MCF 10A (cell line): ENCODE results near the gene CD247. TPM values are rescaled to one million over a fixed set of nuclear protein-coding genes. Genes with fewer than 3 reads are reported as not detected.
A peak's percentile ranks its signal among the peaks of the same experiment; 100 is the strongest.

Source experiments
- BruUV-seq: library from RNA; stranded (reverse); fragments of 400-500 nt; replicated peaks from 2 replicates; lab custom pipeline; 2021; lab: Mats Ljungman, UMichigan
- CTCF ChIA-PET: fragments of 300-600 bp; sonication (Branson Sonifier 250); formaldehyde crosslinking; extraction: SDS; loops from one replicate; lab custom pipeline; 2021; ENCODE audit warnings: antibody characterized with exemption, inconsistent platforms; lab: Yijun Ruan, JAX
- POLR2A ChIA-PET: fragments of 300-600, 350-650 bp; sonication (Branson Sonifier 250); formaldehyde crosslinking; extraction: SDS; loops from one replicate; lab custom pipeline; 2020; ENCODE audit warnings: antibody characterized with exemption, inconsistent platforms; lab: Yijun Ruan, JAX
- DNase-seq: peaks from one replicate; pipeline ENCODE4 v3.0.0-alpha.2; 2018; ENCODE audit not compliant: unreplicated experiment
- H3K27ac Mint-ChIP-seq: one replicate; pipeline ENCODE4 v1.8.0; 2022; ENCODE audit warnings: mild to moderate bottlenecking, low read depth, mixed read lengths; ENCODE audit not compliant: unreplicated experiment
- H3K27me3 Mint-ChIP-seq: one replicate; pipeline ENCODE4 v1.8.0; 2022; ENCODE audit warnings: mixed read lengths; ENCODE audit not compliant: insufficient read depth, unreplicated experiment
- H3K36me3 Mint-ChIP-seq: one replicate; pipeline ENCODE4 v1.8.0; 2022; ENCODE audit warnings: mild to moderate bottlenecking, moderate library complexity, mixed read lengths; ENCODE audit not compliant: insufficient read depth, unreplicated experiment
- H3K4me1 Mint-ChIP-seq: one replicate; pipeline ENCODE4 v1.8.0; 2022; ENCODE audit warnings: mixed read lengths; ENCODE audit not compliant: insufficient read depth, unreplicated experiment
- H3K4me3 Mint-ChIP-seq: one replicate; pipeline ENCODE4 v1.8.0; 2022; ENCODE audit warnings: mild to moderate bottlenecking, moderate library complexity, mixed read lengths; ENCODE audit not compliant: unreplicated experiment
- H3K9me3 Mint-ChIP-seq: one replicate; pipeline ENCODE4 v1.8.0; 2022; ENCODE audit warnings: mixed read lengths; ENCODE audit not compliant: unreplicated experiment
- intact Hi-C: fragments of 100-400 bp; cut with micrococcal nuclease; formaldehyde crosslinking; loops from 2 replicates; pipeline ENCODE4 v1.14.1; 2022
- total RNA-seq: library from RNA; stranded (reverse); gene quantifications from 2 replicates; pipeline ENCODE4 v1.2.3, GENCODE V29; 2022
- TF ChIP-seq, protein P1 (sequence below): fragments of 200-600 bp; IDR thresholded peaks from one replicate; pipeline ENCODE4 v1.8.0; 2022; ENCODE audit warnings: antibody characterized with exemption, mild to moderate bottlenecking; ENCODE audit not compliant: unreplicated experiment

Gene CD247
- total RNA-seq, 1 experiment from 2014 or later: not detected

GRCh38 chr1:167400359-167400953, 117.9 kb downstream of the CD247 start:
- POLR2A ChIA-PET: interaction anchor here (0.6 to 1.2 kb wide), 3 partner anchors 132 to 153 kb away, joined by 3 to 5 read pairs (median 3); partner anchors contain the start of gene CREG1
- H3K4me3 Mint-ChIP-seq: no peak overlapping the region
- peaks cover 6% of the 10 kb centered on the region for H3K4me1 Mint-ChIP-seq
- H3K27ac Mint-ChIP-seq: peak overlapping the region; percentile 31
- TF ChIP-seq, protein P1, sequence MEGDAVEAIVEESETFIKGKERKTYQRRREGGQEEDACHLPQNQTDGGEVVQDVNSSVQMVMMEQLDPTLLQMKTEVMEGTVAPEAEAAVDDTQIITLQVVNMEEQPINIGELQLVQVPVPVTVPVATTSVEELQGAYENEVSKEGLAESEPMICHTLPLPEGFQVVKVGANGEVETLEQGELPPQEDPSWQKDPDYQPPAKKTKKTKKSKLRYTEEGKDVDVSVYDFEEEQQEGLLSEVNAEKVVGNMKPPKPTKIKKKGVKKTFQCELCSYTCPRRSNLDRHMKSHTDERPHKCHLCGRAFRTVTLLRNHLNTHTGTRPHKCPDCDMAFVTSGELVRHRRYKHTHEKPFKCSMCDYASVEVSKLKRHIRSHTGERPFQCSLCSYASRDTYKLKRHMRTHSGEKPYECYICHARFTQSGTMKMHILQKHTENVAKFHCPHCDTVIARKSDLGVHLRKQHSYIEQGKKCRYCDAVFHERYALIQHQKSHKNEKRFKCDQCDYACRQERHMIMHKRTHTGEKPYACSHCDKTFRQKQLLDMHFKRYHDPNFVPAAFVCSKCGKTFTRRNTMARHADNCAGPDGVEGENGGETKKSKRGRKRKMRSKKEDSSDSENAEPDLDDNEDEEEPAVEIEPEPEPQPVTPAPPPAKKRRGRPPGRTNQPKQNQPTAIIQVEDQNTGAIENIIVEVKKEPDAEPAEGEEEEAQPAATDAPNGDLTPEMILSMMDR: no peak
- no peak for DNase-seq
- intact Hi-C loops: loop anchor here (2.0 kb wide), 1 partner anchor 334 kb away; no protein-coding TSS in a partner anchor
- no peaks in the 10 kb centered on the region for H3K27me3 Mint-ChIP-seq
- H3K36me3 Mint-ChIP-seq: peaks cover 37% of the 10 kb centered on the region
- H3K9me3 Mint-ChIP-seq: no peaks in the 10 kb centered on the region
- CTCF ChIA-PET: interaction anchor here (0.7 to 5.6 kb wide), 44 partner anchors 9 to 490 kb away, joined by 3 to 84 read pairs (median 5); partner anchors contain the start of gene STYXL2
- no TSS peak for BruUV-seq

GRCh38 chr1:167392200-167392696, 126.1 kb downstream of the CD247 start:
- no TSS peak for BruUV-seq
- Mint-ChIP-seq H3K4me3 (no peak overlapping the region), H3K27ac (no peak overlapping the region), H3K4me1 (no peaks in the 10 kb centered on the region), H3K27me3 (no peaks in the 10 kb centered on the region), H3K36me3 (peaks cover 12% of the 10 kb centered on the region), H3K9me3 (no peaks in the 10 kb centered on the region)
- intact Hi-C loops: no loop called here
- ChIA-PET POLR2A (no interaction called here), CTCF (interaction anchor here (0.6 to 4.3 kb wide), 9 partner anchors 10 to 414 kb away, joined by 3 to 24 read pairs (median 3); no protein-coding TSS in a partner anchor)
- TF ChIP-seq, protein P1: no peak
- no peak for DNase-seq

- no peak for DNase-seq
- Mint-ChIP-seq H3K4me3 (no peak overlapping the region), H3K27me3 (no peaks in the 10 kb centered on the region), H3K9me3 (no peaks in the 10 kb centered on the region), H3K27ac (no peak overlapping the region), H3K36me3 (peaks cover 12% of the 10 kb centered on the region), H3K4me1 (no peaks in the 10 kb centered on the region)
- TF ChIP-seq, protein P1: no peak
- CTCF ChIA-PET: interaction anchor here (0.9 to 3.0 kb wide), 3 partner anchors 13 to 122 kb away, joined by 3 to 16 read pairs (median 4); no protein-coding TSS in a partner anchor
- intact Hi-C loops: no loop called here
- no TSS peak for BruUV-seq
- POLR2A ChIA-PET: no interaction called here
Observed at GRCh38 chr1:167388976-167389375, 129.4 kb downstream of the CD247 start.

DNA sequence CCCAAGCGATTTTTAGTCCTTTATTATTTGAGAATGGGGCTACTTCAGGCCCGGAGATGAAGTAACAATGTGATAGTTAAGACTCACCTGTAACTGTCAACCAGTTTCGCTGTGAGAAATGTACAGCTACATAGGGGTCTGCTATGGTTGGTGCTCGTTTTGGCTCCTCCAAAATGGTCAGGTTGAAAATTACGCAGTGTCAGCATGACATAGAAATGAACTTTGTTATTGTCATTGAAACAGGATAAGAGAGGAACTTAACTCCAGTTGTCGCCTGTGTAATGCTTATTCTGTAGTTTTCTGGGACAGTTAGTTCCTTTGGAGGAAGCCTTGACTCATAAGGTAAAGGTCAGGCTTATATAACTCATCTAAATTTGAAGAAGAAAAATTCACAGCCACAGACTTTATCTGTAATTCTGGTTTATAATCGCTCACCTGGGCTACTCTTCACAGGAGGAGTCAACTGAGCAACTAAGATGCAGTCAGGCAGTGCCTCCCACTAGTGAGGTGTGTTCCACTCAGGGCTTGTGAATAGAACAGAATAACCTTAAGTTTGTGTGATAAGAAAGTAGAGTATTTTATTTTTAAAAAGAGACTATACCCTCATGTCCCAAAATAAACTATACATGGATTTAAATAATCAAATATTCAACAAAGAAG, 130.9 kb downstream of the CD247 start:
- H3K36me3 Mint-ChIP-seq: peaks cover 17% of the 10 kb centered on the region
- no TSS peak for BruUV-seq
- no peaks in the 10 kb centered on the region for H3K9me3 Mint-ChIP-seq
- ChIA-PET CTCF (interaction anchor here (0.5 to 3.0 kb wide), 5 partner anchors 15 to 476 kb away, joined by 3 to 16 read pairs (median 4); no protein-coding TSS in a partner anchor), POLR2A (no interaction called here)
- no peak for DNase-seq
- H3K4me1 Mint-ChIP-seq: no peaks in the 10 kb centered on the region
- no peak overlapping the region for H3K27ac Mint-ChIP-seq
- TF ChIP-seq, protein P1: no peak
- no peaks in the 10 kb centered on the region for H3K27me3 Mint-ChIP-seq
- intact Hi-C loops: no loop called here
- H3K4me3 Mint-ChIP-seq: no peak overlapping the region
